ENCODE measurements around the gene SHC3.

- TF ChIP-seq POLR2A (conservative IDR thresholded peaks at IDR 0.05) (no peak), MED1 (CRISPR knock-in tag; IDR thresholded peaks at IDR 0.05; ENCODE audit: borderline replicate concordance) (no peak), CTCF (IDR thresholded peaks at IDR 0.05 in 2 of 3, conservative IDR thresholded peaks at IDR 0.05 in 1 of 3; ENCODE audit: insufficient read depth in 2 of 3, low read depth in 1 of 3, low read length in 3 of 3) (no peak), HDGF (IDR thresholded peaks at IDR 0.05) (no peak), TRIM28 (IDR thresholded peaks at IDR 0.05) (no peak), SPI1 (IDR thresholded peaks at IDR 0.05; ENCODE audit: borderline replicate concordance, low read depth, low read length) (no peak), ZFP36 (IDR thresholded peaks at IDR 0.05; ENCODE audit: low read depth, low read length, partially characterized antibody) (no peak), RNF2 (IDR thresholded peaks at IDR 0.05) (no peak), FOSL1 (tag; conservative IDR thresholded peaks at IDR 0.05) (no peak), ZBTB11 (CRISPR knock-in tag; IDR thresholded peaks at IDR 0.05) (no peak), POLR2AphosphoS5 (IDR thresholded peaks at IDR 0.05; ENCODE audit: control insufficient read depth, insufficient read depth, low read depth, low read length) (no peak), CREM (IDR thresholded peaks at IDR 0.05; ENCODE audit: low read depth) (no peak)
Measured at GRCh38 chr9:88994469-88995199, 184.0 kb downstream of the SHC3 start.
